ENCODE data around the gene WDR90. TPM values are rescaled to one million over a fixed set of nuclear protein-coding genes. Genes with fewer than 3 reads are reported as not detected.

The WDR90 gene
- total and polyA plus RNA-seq, 10 of the 15 experiments (the other 5 are each of a cell fraction or from before 2014, with no cell fraction given), result 2.0 to 65.0 (median 16.7) TPM

GRCh38 chr16:617855-618254 is 31.3 kb upstream of the WDR90 start:
- Histone ChIP-seq H3K9ac (ENCODE audit: control insufficient read depth, insufficient read depth, low read length) (no peak overlapping the region), H3K4me1 (ENCODE audit: control insufficient read depth, insufficient read depth, low read length) (no peaks in the 10 kb centered on the region), H3K36me3 (ENCODE audit: control insufficient read depth in 2 of 2, insufficient read depth in 2 of 2, low read length in 1 of 2) (no peaks in the 10 kb centered on the region), H4K20me1 (ENCODE audit: control insufficient read depth, insufficient read depth) (no peaks in the 10 kb centered on the region), H3K27ac (ENCODE audit: control insufficient read depth, insufficient read depth) (no peak overlapping the region), H3K4me3 (no peak overlapping the region), H2AFZ (ENCODE audit: control insufficient read depth, low read depth, low read length) (no peak overlapping the region), H3K9me3 (replicated peaks; ENCODE audit: control insufficient read depth, insufficient read depth, low read length) (no peaks in the 10 kb centered on the region), H3K79me2 (ENCODE audit: control insufficient read depth, insufficient read depth, low read length) (no peaks in the 10 kb centered on the region), H3K27me3 (replicated peaks in 1 of 2; ENCODE audit: control insufficient read depth in 2 of 2, insufficient read depth in 2 of 2, low read length in 1 of 2) (no peaks in the 10 kb centered on the region), H3K4me2 (ENCODE audit: control insufficient read depth, insufficient read depth) (no peak overlapping the region)
- ChIA-PET CTCF (no interaction called here), RAD21 (ENCODE audit: unreplicated experiment) (no interaction called here), POLR2A (no interaction called here), SMC1A (ENCODE audit: uncharacterized antibody, unreplicated experiment) (no interaction called here)
- FAIRE-seq, result no peak
- DNase-seq (ENCODE audit: low read depth, low spot score), result no peak
- 78% methylated on average over 16 of the region's 16 CpGs for WGBS (ENCODE audit: insufficient coverage, insufficient replicate concordance, low lambda C conversion rate, missing lambda C conversion rate)
- intact Hi-C loops (cut with micrococcal nuclease; ENCODE audit: unreplicated experiment) (no loop called here), in situ Hi-C loops (cut with MboI) (no loop called here)
- BruUV-seq (replicated peaks), result no TSS peak
- TF ChIP-seq ELK1 (IDR thresholded peaks at IDR 0.05; ENCODE audit: low read depth, low read length), result no peak
- TF ChIP-seq CTCF (IDR thresholded peaks at IDR 0.05 in 2 of 3, conservative IDR thresholded peaks at IDR 0.05 in 1 of 3; ENCODE audit: control insufficient read depth in 2 of 3, extremely low read depth in 1 of 3, insufficient read depth in 1 of 3, low read depth in 3 of 3, low read length in 3 of 3), result no peak
- no peak for ATAC-seq

- ATAC-seq (no peak), FAIRE-seq (no peak), DNase-seq (ENCODE audit: low read depth, low spot score) (no peak)
- no TSS peak for BruUV-seq (replicated peaks)
- H4K20me1 ChIP-seq (ENCODE audit: control insufficient read depth, insufficient read depth), result no peaks in the 10 kb centered on the region; the same call in 1 of the 2 replicates
- TF ChIP-seq CBX3 (IDR thresholded peaks at IDR 0.05; ENCODE audit: borderline replicate concordance, low read depth), result no peak
- intact Hi-C loops (cut with micrococcal nuclease; ENCODE audit: unreplicated experiment), result no loop called here
- in situ Hi-C loops (cut with MboI), result no loop called here
- no peak overlapping the region for H3K27ac ChIP-seq (ENCODE audit: control insufficient read depth, insufficient read depth)
- no peak overlapping the region for H2AFZ ChIP-seq (ENCODE audit: control insufficient read depth, low read depth, low read length)
- H3K79me2 ChIP-seq (ENCODE audit: control insufficient read depth, insufficient read depth, low read length), result no peaks in the 10 kb centered on the region
- H3K4me2 ChIP-seq (ENCODE audit: control insufficient read depth, insufficient read depth), result no peak overlapping the region
- no peaks in the 10 kb centered on the region for H3K4me1 ChIP-seq (ENCODE audit: control insufficient read depth, insufficient read depth, low read length)
- ChIA-PET CTCF (no interaction called here), RAD21 (ENCODE audit: unreplicated experiment) (no interaction called here), SMC1A (ENCODE audit: uncharacterized antibody, unreplicated experiment) (no interaction called here), POLR2A (no interaction called here)
- no peaks in the 10 kb centered on the region for H3K36me3 ChIP-seq (ENCODE audit: control insufficient read depth in 2 of 2, insufficient read depth in 2 of 2, low read length in 1 of 2)
- no peak overlapping the region for H3K9ac ChIP-seq (ENCODE audit: control insufficient read depth, insufficient read depth, low read length)
- no peaks in the 10 kb centered on the region for H3K9me3 ChIP-seq (replicated peaks; ENCODE audit: control insufficient read depth, insufficient read depth, low read length)
- H3K4me3 ChIP-seq, result no peak overlapping the region
- WGBS (ENCODE audit: insufficient coverage, insufficient replicate concordance, low lambda C conversion rate, missing lambda C conversion rate), result 88% methylated on average over 19 of the region's 20 CpGs
- H3K27me3 ChIP-seq (replicated peaks in 1 of 2; ENCODE audit: control insufficient read depth in 2 of 2, insufficient read depth in 2 of 2, low read length in 1 of 2), result no peaks in the 10 kb centered on the region
Observed at GRCh38 chr16:619476-620100, 29.6 kb upstream of the WDR90 start.
